OCI-LY1 (cell line): ENCODE results near the gene USP10.

Source experiments
- H2AFZ ChIP-seq: fragments of 200-600 bp; sonication (generic), shearing (Covaris generic); 2 replicates; pipeline ENCODE4 v1.6.0; 2014; ENCODE audit warnings: antibody characterized with exemption, mild to moderate bottlenecking, low read length
- H3F3A ChIP-seq: fragments of 200-600 bp; sonication (generic), shearing (Covaris generic); 2 replicates; pipeline ENCODE4 v1.6.0; 2014; ENCODE audit warnings: mild to moderate bottlenecking, antibody characterized with exemption, low read length, moderate library complexity; ENCODE audit not compliant: insufficient read depth
- H3K27ac ChIP-seq: fragments of 200-600 bp; sonication (generic); 2 replicates; pipeline ENCODE4 v1.5.1; 2014; ENCODE audit warnings: low read length, mixed run types, mild to moderate bottlenecking, low read depth; ENCODE audit not compliant: poor library complexity, severe bottlenecking
- H3K27me3 ChIP-seq: fragments of 200-600 bp; sonication (generic); 2 replicates; pipeline ENCODE4 v1.6.0; 2014; ENCODE audit warnings: antibody characterized with exemption, mild to moderate bottlenecking, low read length, moderate library complexity; ENCODE audit not compliant: insufficient read depth
- H3K36me3 ChIP-seq: fragments of 200-600 bp; sonication (generic); 2 replicates; pipeline ENCODE4 v1.6.1; 2014; ENCODE audit warnings: mild to moderate bottlenecking, antibody characterized with exemption, low read length, moderate library complexity, mixed read lengths; ENCODE audit not compliant: insufficient read depth
- H3K4me1 ChIP-seq: fragments of 200-600 bp; sonication (generic); 2 replicates; pipeline ENCODE4 v1.5.1; 2014; ENCODE audit warnings: mild to moderate bottlenecking, low read length, moderate library complexity; ENCODE audit not compliant: insufficient read depth, severe bottlenecking
- H3K4me2 ChIP-seq: fragments of 200-600 bp; sonication (generic), shearing (Covaris generic); 2 replicates; pipeline ENCODE4 v1.6.1; 2014; ENCODE audit warnings: low read length
- H3K4me3 ChIP-seq: fragments of 200-600 bp; sonication (generic); 2 replicates; pipeline ENCODE4 v1.5.1; 2014; ENCODE audit warnings: low read length, low read depth, mild to moderate bottlenecking, mixed read lengths; ENCODE audit not compliant: poor library complexity, severe bottlenecking
- H3K79me2 ChIP-seq: fragments of 200-600 bp; shearing (Covaris generic); 2 replicates; pipeline ENCODE4 v1.6.1; 2016; ENCODE audit warnings: mixed run types, low read length, mixed read lengths; ENCODE audit not compliant: insufficient read depth
- H3K9ac ChIP-seq: fragments of 200-600 bp; sonication (generic), shearing (Covaris generic); 2 replicates; pipeline ENCODE4 v1.6.1; 2014; ENCODE audit warnings: mild to moderate bottlenecking, low read length, mixed read lengths
- H3K9me2 ChIP-seq: fragments of 200-600 bp; sonication (generic), shearing (Covaris generic); 2 replicates; pipeline ENCODE4 v1.6.1; 2014; ENCODE audit warnings: low read depth, mild to moderate bottlenecking, low read length, mixed read lengths
- H3K9me3 ChIP-seq: fragments of 200-600 bp; shearing (Covaris generic); 2 replicates; pipeline ENCODE4 v1.6.1; 2014; ENCODE audit warnings: low read length, mixed read lengths
- H4K20me1 ChIP-seq: fragments of 200-600 bp; sonication (generic), shearing (Covaris generic); 2 replicates; pipeline ENCODE4 v1.6.0; 2016; ENCODE audit warnings: mild to moderate bottlenecking, low read length; ENCODE audit not compliant: insufficient read depth
- EZH2 ChIP-seq: fragments of 200-600 bp; sonication (generic), shearing (Covaris generic); IDR thresholded peaks from 2 replicates; pipeline ENCODE4 v1.8.0; 2017; ENCODE audit warnings: borderline replicate concordance, mixed run types, mild to moderate bottlenecking, antibody characterized with exemption, low read length, moderate library complexity, mixed read lengths
- TF ChIP-seq, protein P1 (sequence below): fragments of 200-600 bp; sonication (generic), shearing (Covaris generic); IDR thresholded peaks from 2 replicates; pipeline ENCODE4 v1.5.1; 2017; ENCODE audit warnings: mild to moderate bottlenecking, antibody characterized with exemption, low read length, moderate library complexity, mixed read lengths

The USP10 gene

DNA sequence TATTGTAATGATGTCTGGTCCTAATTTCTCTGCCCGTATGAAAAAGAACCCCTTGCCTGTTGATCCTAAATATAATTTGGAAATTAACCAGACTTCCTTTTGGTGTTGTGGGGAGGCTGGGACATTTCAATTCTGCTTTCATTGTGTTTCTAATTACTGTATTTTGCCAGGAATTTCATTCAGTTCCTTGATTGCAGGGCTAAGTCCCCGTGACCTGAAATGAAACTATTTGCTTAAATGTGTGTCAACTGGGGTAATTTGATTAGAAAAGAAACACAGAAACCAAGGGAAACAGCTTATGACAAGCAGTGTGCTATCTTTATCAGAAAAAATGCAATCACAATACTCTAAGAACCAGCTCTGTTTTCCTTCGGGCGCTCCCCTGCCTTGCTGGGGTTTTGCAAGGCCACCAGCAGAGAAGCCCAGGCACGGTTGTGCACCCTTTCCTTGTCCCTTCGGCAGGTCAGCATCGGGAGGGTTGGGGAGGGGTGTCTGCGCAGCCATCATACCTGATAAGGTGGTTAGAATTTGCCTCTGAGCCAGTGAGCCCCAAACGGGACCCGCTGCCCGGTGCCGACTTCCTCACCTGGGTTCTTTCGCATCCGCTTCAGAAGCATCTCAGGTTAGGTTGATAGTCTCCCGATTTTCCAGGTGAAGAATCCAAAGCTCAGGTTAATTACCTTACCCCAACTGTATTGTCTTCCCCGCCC lies 32.0 kb upstream of the USP10 start:
- TF ChIP-seq EZH2, result no peak
- TF ChIP-seq, protein P1, sequence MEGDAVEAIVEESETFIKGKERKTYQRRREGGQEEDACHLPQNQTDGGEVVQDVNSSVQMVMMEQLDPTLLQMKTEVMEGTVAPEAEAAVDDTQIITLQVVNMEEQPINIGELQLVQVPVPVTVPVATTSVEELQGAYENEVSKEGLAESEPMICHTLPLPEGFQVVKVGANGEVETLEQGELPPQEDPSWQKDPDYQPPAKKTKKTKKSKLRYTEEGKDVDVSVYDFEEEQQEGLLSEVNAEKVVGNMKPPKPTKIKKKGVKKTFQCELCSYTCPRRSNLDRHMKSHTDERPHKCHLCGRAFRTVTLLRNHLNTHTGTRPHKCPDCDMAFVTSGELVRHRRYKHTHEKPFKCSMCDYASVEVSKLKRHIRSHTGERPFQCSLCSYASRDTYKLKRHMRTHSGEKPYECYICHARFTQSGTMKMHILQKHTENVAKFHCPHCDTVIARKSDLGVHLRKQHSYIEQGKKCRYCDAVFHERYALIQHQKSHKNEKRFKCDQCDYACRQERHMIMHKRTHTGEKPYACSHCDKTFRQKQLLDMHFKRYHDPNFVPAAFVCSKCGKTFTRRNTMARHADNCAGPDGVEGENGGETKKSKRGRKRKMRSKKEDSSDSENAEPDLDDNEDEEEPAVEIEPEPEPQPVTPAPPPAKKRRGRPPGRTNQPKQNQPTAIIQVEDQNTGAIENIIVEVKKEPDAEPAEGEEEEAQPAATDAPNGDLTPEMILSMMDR, result no peak
- no peaks in the 10 kb centered on the region for H3K9me2 ChIP-seq
- no peaks in the 10 kb centered on the region for H3F3A ChIP-seq
- H3K4me2 ChIP-seq, result no peak overlapping the region
- peaks cover 21% of the 10 kb centered on the region for H3K4me1 ChIP-seq
- H3K27me3 ChIP-seq, result no peaks in the 10 kb centered on the region
- H2AFZ ChIP-seq, result no peak overlapping the region
- no peaks in the 10 kb centered on the region for H3K79me2 ChIP-seq
- H3K9me3 ChIP-seq, result no peaks in the 10 kb centered on the region
- H3K27ac ChIP-seq, result no peak overlapping the region
- H3K4me3 ChIP-seq, result no peak overlapping the region
- peaks cover 21% of the 10 kb centered on the region; the same call in 1 of the 2 replicates for H3K36me3 ChIP-seq
- H4K20me1 ChIP-seq, result no peaks in the 10 kb centered on the region
- no peak overlapping the region for H3K9ac ChIP-seq

DNA sequence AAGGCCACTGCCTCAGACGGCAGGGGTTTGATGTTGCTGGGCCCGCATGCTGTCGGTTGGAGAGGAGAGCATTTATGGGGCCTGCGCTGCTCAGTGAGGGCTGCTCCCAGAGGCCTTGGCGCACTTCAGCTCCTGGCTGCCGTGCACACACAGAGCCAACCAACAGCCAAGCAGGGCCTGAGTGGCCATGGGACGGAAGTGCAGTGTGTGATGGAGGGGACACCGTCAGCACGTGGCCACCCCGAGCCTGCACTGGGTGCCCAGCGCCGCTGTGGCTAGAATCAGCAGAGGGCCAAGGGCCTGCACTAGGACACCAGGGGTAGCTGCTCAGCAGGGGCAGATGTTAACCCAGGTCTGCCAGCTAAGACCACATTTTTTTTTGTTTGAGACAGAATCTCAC lies 29.7 kb upstream of the USP10 start:
- no peak overlapping the region for H3K9ac ChIP-seq
- no peak overlapping the region for H3K4me2 ChIP-seq
- no peaks in the 10 kb centered on the region for H3K27me3 ChIP-seq
- no peak for TF ChIP-seq EZH2
- no peaks in the 10 kb centered on the region for H3F3A ChIP-seq
- no peaks in the 10 kb centered on the region for H4K20me1 ChIP-seq
- H3K4me3 ChIP-seq, result no peak overlapping the region
- H3K9me2 ChIP-seq, result no peaks in the 10 kb centered on the region
- peaks cover 6% of the 10 kb centered on the region; the same call in 1 of the 2 replicates for H3K36me3 ChIP-seq
- no peak overlapping the region for H3K27ac ChIP-seq
- no peak overlapping the region for H2AFZ ChIP-seq
- no peaks in the 10 kb centered on the region for H3K9me3 ChIP-seq
- H3K4me1 ChIP-seq, result peaks cover 6% of the 10 kb centered on the region
- no peaks in the 10 kb centered on the region for H3K79me2 ChIP-seq

DNA sequence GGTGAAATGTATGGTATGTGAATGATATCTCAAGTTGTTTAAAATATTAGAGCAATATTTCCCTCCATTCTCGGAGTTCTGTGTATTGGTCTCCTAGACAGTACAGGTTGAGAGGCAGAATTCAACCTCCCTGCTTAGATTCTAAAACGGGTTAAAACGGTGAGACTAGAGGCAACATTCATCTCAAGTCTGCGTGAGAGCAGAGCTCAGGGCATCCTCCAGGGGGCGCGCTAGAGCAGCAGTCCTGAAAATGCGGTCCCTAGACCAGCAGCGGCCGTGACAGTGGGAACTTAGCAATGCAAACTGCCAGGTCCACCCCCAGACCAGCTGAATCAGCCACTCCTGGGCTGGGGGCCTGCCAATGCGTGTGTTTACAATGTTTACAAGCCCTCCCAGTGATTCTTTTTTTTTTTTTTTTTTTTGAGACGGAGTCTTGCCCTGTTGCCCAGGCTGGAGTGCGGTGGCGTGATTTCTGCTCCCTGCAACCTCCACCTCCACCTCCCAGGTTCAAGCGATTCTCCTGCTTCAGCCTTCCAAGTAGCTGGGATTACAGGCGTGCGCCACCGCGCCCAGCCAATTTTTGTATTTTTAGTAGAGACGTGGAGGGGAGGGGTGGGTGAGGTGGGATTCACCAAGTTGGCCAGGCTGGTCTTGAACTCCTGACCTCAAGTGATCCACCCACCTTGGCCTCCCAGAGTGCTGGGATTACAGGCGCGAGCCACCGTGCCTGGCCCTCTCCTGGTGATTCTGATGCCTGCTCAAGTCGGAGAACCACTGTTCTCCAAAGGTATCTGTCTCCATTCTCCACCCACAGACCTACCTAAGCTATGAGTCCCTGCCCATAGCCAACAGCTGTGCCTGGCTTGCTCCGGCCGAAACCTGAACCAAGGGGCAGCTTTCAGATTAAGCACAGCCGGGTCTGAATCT lies 27.3 kb upstream of the USP10 start:
- TF ChIP-seq EZH2, result no peak
- TF ChIP-seq, protein P1, result peak; percentile 86
- Histone ChIP-seq H3K9me3 (no peaks in the 10 kb centered on the region), H3K9ac (no peak overlapping the region), H3K27me3 (no peaks in the 10 kb centered on the region), H3K4me3 (no peak overlapping the region), H3K9me2 (no peaks in the 10 kb centered on the region), H3K36me3 (no peaks in the 10 kb centered on the region), H2AFZ (no peak overlapping the region), H3K79me2 (no peaks in the 10 kb centered on the region), H3F3A (no peaks in the 10 kb centered on the region), H3K27ac (no peak overlapping the region), H4K20me1 (no peaks in the 10 kb centered on the region), H3K4me2 (no peak overlapping the region), H3K4me1 (peaks cover 6% of the 10 kb centered on the region)
